Fibroblast of upper back skin (primary cell): ENCODE data around the gene SPIN1.
A peak's percentile ranks its signal among the peaks of the same experiment; 100 is the strongest.
"Not testable (repeated sequence)": the region's sequence is repeated elsewhere in the genome, so short reads cannot be mapped to it uniquely, and the experiment has no call there.

Experiments used
- DNase-seq: peaks from one replicate; pipeline ENCODE4 v3.0.0-alpha.2; 2013

The SPIN1 gene

DNA sequence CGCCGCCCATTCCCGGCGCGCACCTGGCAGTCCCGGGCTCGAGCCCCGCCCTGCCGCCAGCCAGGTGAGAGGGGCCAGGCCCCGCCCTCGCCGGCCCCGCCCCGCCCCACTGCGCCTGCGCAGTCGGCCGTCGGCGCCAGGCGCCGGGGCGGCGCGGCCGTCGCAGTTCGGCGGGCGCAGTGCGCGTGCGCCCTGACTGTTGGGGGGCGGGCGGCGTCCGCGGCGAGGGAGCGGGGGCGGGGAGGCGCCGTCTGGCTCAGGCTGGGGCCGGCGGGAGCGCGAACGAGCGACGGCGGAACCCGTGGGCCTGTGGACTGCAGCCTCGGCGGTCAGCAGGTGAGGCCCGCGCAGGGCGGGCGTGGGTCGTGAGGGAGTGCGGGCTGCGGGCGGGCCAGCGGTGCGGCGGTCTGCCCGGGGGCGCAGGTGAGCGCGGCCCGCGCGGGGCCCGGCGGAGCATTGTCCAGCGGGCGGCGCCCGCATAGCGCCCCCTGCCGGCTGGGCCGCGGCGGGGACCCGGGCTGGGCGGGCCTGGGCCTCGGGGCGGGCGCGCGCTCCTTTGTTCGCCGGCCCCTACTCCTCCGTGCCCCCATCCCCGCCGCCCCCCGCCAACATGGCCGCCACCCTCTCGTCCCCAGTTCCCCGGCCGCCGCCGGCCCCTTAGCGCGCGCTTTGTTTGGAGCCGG lies at the start of gene SPIN1:
SPIN1 (plus strand) TSS at position 242 of the 683 bp plus-strand sequence. CDS start 38,096 bp downstream, outside the sequence.
- DNase-seq: peak; percentile 73

DNA sequence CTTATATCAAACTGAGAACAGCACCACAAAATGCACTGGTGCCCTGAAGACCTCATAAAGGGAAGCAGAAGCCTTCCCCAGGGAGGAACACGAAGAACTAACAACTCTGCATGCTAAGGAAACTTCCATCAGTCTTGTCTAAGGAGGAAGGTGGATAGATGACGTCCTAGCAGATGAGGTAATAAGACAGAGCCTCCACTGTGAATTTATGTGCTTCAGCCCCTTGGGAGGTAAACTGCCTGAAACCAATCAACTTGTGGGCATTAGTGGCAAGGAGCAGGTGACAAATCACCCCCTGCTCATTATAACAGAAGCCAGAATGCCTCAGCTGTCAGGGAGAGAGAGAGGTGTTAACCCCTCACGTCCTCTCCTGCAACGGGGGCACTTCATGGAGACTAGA lies 48.9 kb upstream of the SPIN1 start:
- no peak for DNase-seq

DNA sequence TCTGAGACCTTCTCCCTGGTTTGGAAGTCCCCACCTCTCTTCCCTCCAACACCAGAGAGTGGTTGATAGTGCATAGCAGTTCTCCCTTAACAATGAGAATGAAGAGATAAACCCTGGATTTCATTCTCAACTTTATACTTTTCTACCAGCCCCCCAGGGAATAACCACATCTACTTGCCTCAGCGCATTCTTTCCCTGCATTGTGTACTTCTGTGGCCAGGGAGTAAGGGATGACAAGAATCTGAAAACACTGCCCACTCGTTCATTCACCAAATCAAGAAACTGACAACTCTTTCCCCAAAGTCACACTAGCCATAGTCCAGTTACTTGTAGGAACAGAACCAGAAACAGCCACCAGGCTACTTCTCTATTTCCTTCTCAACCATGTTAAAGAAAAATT lies 46.0 kb upstream of the SPIN1 start:
- peak; percentile 35 for DNase-seq

DNA sequence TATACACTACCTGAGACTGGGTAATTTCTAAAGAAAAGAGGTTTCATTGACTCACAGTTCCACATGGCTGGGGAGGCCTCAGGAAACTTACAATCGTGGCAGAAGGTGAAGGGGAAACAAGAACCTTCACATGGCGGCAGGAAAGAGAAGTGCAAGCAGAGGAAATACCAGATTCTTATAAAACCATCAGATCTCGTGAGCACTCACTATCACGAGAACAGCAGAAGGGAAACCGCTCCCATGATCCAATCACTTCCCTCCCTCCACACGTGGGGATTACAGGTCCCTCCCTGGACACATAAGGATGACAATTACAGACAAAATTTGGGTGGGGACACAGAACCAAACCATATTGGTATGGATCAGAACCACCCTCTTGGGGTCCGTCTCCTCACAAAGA lies 44.2 kb upstream of the SPIN1 start:
- DNase-seq: no peak

DNA sequence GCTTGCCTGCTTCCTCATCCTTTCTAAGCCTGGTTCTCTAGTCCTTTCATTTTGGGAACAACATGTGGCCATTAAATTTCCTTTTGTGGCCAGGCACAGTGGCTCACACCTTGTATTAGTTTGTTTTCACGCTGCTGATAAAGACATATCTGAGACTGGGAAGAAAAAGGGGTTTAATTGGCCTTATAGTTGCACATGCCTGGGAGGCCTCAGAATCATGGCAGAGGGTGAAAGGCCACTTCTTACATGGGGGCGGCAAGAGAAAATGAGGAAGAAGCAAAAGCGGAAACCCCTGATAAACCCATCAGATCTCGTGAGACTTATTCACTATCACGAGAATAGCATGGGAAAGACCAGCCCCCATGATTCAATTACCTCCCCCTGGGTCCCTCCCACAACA lies 37.9 kb upstream of the SPIN1 start:
- not testable (repeated sequence) for DNase-seq

DNA sequence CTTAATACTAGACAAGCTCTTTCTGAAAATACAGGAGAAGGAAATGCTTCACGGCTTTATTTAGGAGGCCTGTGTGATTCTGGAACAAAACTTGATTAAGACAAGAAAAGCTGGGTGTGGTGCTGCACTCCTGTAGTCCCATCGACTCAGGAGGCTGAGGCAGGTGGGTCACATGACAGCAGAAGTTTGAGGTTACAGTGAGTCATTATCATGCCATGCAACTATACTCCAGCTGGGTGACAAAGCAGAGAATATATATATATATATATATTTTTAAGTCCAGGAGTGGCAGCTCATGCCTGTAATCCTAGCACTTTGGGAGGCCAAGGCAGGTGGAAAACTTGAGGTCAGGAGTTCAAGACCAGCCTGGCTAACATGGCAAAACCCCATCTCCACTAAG lies 33.1 kb upstream of the SPIN1 start:
- no peak for DNase-seq

DNA sequence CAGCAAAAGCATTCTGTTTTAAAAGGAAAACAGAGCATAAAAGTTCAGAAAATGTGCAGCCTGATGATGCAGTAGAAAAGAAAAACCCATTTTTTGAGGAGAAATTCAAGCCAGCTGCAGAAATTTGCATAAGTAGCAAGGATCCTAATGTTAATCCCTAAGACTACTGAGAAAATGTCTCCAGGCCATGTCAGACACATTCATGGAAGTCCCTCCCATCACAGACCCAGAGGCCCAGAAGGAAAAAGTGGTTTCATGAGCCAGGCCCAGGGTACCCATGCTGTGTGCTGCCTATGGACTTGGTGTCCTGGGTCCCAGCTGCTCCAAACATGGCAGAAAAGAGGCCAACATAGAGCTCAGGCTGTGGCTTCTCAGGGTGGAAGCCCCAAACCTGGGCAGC lies 31.0 kb upstream of the SPIN1 start:
- DNase-seq: not testable (repeated sequence)

DNA sequence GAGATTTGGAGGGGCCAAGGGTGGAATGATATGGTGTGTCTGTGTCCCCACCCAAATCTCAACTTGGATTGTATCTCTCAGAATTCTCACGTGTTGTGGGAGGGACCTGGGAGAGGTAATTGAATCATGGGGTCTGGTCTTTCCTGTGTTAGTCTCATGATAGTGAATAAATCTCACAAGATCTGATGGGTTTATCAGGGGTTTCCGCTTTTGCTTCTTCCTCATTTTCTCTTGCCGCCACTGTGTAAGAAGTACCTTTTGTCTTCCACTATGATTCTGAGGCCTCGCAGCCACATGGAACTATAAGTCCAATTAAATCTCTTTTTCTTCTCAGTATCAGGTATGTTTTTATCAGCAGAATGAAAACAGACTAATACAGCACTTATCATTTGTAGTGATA lies 29.5 kb upstream of the SPIN1 start:
- DNase-seq: no peak

DNA sequence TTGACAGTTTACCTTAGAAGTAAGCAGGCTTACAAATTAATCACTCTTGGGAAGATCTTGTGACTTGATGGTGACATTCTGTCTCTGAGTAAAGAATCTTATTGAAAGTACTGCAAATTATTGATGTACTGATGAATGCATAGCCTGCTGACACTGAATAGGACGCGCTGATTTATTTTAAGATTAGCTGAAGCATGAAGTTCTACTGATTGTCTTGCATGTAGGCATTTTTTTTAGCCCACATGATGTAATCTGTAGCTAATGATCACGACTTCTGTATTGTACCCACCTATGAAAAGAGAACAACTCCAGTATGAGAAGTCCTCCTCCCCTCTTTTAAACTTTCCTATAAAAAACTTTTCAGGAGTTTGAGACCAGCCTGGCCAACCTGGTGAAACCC lies 28.3 kb upstream of the SPIN1 start:
- DNase-seq: no peak

DNA sequence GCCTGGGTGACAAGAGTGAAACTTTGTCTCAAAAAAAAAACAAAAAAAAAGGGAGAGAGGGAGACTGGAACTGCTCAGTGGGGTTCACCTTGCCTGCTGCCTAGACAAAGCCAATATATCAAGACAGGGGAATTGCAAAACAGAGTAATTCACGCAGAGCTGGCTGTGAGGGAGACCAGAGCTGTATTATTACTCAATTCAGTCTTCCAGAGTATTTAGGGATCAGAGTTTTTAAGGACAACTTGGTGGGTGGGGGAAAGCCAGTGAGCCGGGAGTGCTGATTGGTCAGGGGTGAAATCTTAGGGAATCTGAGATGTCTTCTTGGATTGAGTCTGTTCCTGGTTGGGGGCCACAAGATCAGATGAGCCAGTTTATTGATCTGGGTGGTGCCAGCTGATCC lies 25.6 kb upstream of the SPIN1 start:
- DNase-seq: no peak

DNA sequence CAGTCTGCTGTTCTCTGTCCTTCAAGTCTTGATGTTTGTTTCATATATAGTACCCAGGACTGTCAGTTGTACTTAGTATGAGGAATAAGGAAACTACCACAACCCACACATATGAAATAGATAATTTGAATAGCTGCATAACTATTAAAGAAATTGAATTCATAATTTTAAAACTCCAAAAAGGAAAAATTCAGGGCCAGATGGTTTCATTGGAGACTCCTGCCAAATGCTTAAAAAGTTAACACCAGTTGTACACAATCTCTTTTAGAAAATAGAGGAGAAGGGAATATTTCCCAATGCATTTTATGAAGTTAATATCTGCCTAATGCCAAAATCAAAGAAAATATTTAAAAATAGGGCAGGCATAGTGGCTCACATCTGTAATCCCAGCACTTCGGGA lies 24.6 kb upstream of the SPIN1 start:
- DNase-seq: no peak

DNA sequence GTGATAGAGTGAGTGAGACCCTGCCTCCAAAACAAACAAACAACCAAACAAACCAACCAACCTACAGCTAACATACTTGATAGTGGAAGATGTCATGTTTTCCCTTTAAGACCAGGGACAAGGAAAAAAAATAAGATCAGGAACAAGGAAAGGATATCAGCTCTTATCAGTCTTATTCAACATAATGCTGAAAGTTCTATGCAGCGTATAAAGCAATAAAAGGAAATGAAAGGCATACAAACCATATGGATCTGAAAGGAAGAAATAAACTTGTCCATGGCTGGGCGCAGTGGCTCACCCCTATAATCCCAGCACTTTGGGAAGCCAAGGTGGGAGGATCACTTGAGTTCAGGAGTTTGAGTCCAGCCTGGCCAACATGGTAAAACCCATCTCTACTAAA lies 23.5 kb upstream of the SPIN1 start:
- no peak for DNase-seq

DNA sequence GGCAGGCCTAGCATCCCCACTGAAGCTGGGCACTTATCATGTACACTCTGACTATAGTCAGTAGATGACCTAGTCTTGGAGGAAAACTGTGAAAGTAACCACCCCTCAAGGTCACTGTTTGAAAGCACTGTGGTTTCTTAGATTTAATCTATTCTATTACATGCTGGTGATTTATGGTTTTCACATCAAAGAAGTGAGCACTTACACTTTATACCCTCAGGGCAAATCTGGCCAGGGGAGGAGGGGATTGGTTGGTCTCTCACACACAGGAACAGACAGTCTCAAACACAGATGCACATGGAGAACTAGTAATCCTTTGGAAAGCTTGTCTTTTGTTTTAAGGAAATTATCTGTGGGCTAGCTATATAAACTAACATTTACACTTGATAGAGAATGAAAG lies 17.9 kb upstream of the SPIN1 start:
- DNase-seq: no peak

DNA sequence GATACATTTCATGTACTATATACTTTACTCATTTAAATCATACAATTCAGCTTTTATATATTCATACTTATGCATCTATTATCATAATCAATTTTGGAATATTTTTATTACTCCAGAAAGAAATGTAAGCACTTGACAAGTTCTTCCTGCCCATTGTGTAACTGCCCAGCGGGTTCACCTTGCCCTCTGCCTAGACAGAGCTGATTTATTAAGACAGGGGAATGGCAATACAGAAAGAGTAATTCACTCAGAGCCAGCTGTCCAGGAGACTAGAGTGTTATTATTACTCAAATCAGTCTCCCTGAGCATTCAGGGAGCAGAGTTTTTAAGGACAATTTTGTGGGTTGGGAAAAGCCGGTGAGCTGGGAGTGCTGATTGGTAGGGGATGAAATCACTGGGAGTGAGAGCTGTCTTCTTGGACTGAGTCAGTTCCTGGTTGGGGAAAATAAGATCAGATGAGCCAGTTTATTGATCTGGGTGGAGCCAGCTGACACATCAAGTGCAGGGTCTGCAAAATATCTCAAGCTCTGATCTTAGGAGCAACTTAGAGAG lies 16.1 kb upstream of the SPIN1 start:
- DNase-seq: no peak

DNA sequence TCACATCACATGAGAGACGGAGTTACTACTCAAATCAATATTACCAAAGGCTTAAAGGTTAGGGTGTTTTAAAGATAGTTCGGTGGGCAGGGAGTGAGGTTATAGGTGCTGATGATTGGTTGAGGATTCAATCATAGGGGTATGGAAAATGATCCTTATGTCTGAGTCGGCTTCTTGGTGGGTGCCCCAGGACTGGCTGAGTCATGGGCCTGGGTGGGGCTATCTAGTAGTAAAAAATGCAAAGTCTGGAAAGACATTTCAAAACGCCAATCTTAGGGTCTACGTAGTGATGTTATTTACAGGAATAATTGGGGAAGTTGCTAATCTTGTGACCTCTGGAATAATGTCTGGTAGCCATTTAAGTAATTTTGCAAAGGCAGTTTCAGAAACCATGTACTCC lies 15.2 kb upstream of the SPIN1 start:
- no peak for DNase-seq

DNA sequence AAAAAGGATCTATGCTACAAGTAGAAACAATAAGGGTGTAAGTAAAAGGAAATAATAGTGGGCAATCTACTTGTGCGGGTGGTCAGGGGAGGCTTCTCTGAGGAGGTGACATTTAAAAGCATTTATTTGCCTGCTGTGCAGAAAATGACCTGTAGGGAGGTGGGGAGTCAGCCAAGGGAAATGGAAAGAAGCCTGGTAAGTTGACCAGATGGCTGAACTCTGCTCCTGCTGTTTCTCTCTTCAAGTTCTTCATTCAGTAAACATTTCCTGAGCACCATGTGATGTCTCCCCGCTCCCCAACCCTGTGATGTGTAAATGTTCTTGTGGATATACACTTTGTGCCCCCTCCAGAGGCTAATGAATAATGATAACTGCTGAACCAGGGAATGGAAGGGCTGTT lies 9.9 kb upstream of the SPIN1 start:
- no peak for DNase-seq

DNA sequence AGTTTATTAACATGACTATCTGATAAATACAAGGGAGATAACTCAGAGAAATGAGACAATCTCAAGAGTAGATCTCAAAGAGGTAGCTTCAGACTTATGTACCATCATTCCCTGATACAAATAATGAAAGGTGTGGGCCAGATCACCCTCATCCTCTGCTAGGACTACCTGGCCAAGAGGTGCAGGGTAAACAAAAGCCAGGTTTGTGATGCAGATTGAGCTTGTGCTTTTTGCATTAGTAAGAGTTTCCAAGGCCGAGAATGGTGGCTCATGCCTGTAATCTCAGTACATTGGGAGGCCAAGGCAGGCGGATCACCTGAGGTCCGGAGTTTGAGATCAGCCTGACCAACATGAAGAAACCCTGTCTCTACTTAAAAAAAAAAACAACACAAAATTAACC lies 8.9 kb upstream of the SPIN1 start:
- no peak for DNase-seq

DNA sequence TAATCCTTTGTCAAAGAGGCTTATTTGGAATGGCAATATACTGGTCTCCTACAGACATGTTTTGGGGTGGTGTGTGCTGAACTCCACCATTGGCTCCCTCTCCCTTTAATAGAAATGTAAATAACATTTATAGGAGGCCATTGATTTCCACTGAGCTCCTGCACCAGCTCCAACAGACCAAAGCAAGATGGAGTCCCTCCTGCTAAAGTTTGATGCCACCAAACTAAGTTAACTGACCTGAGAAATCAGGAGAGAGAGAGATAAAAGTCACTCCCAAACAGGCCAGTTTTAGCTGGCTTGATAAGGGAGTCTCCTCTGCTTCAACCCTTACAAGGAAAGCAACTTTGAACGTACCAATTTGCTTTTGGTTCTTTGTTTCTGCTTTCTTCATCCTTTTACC lies 8.1 kb upstream of the SPIN1 start:
- no peak for DNase-seq

DNA sequence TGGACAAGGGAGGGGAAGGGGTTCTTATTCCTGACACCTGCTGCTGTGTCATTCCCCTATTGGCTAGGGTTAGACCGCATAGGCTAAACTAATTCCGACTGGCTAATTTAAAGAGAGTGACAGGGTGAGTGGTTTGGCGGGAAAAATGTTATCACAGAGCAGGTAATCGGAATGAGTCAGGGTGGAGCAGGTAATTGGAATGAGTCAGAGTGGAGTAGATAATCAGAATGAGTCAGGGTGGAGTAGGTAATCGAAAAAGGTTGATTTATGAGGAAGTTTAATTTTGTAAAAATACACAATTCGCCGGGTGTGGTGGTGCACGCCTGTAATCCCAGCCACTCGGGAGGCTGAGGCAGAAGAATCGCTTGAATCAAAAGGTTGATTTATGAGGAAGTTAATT lies 6.9 kb upstream of the SPIN1 start:
- not testable (repeated sequence) for DNase-seq

DNA sequence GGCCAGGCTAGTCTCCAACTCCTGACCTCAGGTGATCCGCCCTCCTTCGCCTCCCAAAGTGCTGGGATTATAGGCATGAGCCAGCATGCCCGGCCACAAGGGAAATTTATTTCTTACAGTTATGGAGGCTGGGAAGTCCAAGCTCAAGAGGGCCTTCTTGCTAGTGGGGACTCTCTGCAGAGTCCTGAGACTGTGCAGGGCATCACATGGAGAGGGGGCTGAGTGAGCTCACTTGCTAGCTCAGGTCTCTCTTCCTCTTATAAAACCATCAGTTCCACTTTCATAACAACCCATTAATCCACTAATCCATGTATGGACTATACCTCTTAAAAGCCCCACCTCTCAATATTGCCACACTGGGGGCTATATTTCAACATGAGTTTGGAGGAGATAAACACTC lies 5.1 kb upstream of the SPIN1 start:
- no peak for DNase-seq

DNA sequence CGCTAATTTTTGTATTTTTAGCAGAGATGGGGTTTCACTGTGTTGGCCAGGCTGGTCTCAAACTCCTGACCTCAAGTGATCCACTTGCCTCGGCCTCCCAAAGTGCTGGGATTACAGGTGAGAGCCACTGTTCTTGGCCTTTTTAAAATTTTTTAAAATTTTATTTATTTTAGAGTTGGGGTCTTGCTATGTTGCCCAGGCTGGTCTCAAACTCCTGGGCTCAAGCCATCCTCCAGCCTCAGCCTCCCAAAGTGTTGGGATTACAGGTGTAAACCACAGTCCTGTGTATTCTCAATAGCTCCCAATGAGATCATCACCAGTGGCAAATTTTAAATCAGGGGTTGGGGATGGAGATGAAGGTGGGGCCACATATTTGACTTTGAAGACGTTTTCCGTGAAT lies 2.1 kb upstream of the SPIN1 start:
- DNase-seq: not testable (repeated sequence)

DNA sequence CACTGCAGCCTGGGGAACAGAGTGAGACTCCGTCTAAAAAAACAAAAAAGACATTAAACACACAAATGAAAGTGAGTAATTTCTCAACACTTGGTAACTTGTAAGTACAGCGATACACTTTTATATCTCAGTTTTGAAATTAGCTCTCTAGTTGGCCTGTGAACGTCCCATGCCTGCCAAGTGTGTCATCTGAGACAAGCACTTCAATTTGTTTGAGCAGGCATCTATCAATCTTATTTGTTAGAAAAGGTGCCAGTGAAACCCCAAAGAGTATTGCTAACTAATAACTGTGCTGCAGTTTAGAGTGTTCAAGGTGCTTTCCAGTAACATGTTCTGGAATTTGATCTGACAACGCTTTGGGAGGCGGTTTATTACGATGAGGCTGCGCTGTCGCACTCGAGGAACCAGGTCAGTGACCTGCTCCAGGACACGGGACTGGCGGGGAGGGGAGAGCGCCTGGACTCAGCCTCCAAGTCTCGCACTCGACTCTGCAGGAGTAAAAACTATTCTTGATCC lies 1.1 kb upstream of the SPIN1 start:
- DNase-seq: no peak

DNA sequence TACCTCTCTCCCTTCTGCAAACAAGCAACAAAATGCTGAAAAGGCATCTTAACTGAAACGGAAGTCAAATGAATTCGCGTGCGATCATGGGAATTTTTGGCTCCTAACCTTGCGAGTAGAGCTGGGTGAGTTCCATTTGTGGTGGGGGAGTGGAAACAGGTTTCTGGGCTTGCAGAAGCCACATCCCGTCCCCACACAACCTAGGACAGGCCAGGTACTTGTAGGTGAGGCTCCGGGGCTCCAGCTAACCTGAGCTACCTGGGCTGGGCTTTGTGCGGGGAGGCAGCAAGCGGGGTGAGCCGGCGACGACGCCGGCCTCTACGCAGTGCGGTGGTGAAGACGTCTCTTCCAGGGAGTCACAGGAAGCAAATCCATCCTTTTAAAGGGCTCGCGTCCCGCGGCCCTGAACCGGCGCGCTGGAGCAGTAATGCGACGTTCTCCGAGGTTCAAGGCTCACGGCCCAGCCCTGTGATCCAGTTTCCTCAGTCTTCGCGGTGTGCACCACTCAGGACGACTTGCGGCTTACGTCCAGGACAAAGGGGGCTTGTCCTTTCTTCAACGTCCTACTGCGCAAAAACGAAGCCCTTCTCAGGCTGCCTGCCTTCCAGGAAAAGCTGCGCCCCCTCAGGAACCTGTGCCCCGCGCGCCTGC lies 567 bp upstream of the SPIN1 start:
- DNase-seq: peak; percentile 37

DNA sequence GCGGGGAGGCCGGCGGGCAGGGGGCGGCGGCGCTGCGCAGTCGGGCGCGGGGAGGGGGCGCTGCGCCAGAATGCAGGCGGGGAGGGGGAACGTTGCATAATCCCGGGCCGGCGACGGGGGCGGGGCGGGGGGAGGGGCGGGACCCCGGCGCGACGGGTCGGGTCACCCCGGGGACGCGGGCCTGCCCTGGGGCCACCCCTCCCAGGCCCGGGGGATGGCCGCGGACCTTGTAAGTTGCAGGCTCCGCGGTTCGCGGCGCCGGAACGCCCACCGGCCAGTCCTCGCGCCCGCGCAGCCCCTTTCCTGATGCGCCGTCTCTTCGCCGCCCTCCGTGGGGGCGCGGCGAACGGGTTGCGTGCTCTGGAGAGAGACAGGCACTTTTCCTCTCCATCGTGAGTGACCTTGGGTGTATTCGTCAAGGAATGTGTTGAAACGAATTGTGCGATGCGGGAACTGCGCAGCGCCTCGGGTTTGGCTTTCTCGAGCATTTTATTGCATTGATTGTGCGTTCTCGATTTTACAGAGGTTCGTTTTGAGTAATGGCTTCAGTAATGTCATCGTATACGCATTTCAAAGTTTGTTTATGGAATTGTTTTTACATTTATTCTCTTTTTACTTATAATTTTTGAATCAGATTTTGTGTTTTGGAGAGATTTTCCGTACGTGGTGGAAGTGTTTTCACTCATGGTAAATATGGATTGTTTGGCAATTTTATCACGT lies 802 bp downstream of the SPIN1 start:
- peak; percentile 77 for DNase-seq
